CD4-positive, alpha-beta T cell (primary cell): ENCODE measurements around the gene RAD52. TPM values are rescaled to one million over a fixed set of nuclear protein-coding genes. Genes with fewer than 3 reads are reported as not detected.

Experiments used
- ATAC-seq: fragments of 200-7000 bp; cut with Tn5 transposase; one replicate; pipeline ENCODE4 v1.10.0; 2022; ENCODE audit warnings: mild to moderate bottlenecking; ENCODE audit not compliant: poor library complexity
- CTCF ChIA-PET: fragments of 350-600 bp; sonication (Branson Sonifier 250); formaldehyde crosslinking; loops from one replicate; lab custom pipeline; 2021; ENCODE audit warnings: antibody characterized with exemption, inconsistent platforms; lab: Charles Lee
- POLR2A ChIA-PET: fragments of 350-600 bp; sonication (Branson Sonifier 250); formaldehyde crosslinking; loops from one replicate; lab custom pipeline; 2021; ENCODE audit warnings: antibody characterized with exemption, inconsistent platforms; lab: Charles Lee
- DNase-seq, 14 experiments: peaks; one replicate each; pipeline ENCODE4 v3.0.0-alpha.2; 2013 to 2020; ENCODE audit warnings: mixed read lengths in 2 of 14
- H3K27ac ChIP-seq, 2 donors: one replicate each; pipeline versions ENCODE4 v1.5.1 to v1.7.0; 2013; ENCODE audit warnings: low read length in 2 of 2, low read depth in 1 of 2, mild to moderate bottlenecking in 1 of 2
- H3K27me3 ChIP-seq, 2 experiments: 1 replicate in 1 of 2; 2 replicates in 1 of 2; pipeline versions ENCODE4 v1.6.1 to v1.7.0; 2013; ENCODE audit warnings: low read length in 2 of 2, control low read depth in 1 of 2, mild to moderate bottlenecking in 1 of 2, moderate library complexity in 1 of 2; ENCODE audit not compliant: insufficient read depth in 2 of 2, control insufficient read depth in 1 of 2
- H3K36me3 ChIP-seq: one replicate; pipeline ENCODE4 v1.6.1; 2013; ENCODE audit warnings: low read length, control low read depth; ENCODE audit not compliant: insufficient read depth
- H3K4me1 ChIP-seq: one replicate; pipeline ENCODE4 v1.6.1; 2013; ENCODE audit warnings: low read length, control low read depth; ENCODE audit not compliant: insufficient read depth
- H3K4me3 ChIP-seq: one replicate; pipeline ENCODE4 v1.5.1; 2013; ENCODE audit warnings: mild to moderate bottlenecking, low read length, moderate library complexity
- H3K9me3 ChIP-seq, 2 experiments: 1 replicate in 1 of 2; 2 replicates in 1 of 2; pipeline versions ENCODE4 v1.6.1 to v1.7.0; 2013; ENCODE audit warnings: low read length in 2 of 2, mild to moderate bottlenecking in 2 of 2, control low read depth in 1 of 2, moderate library complexity in 1 of 2; ENCODE audit not compliant: control insufficient read depth in 1 of 2, insufficient read depth in 1 of 2
- H3K27ac Mint-ChIP-seq: one replicate; pipeline ENCODE4 v1.8.0; 2020; ENCODE audit warnings: mixed read lengths
- H3K27me3 Mint-ChIP-seq: one replicate; pipeline ENCODE4 v1.8.0; 2021; ENCODE audit warnings: mixed read lengths
- H3K36me3 Mint-ChIP-seq: one replicate; pipeline ENCODE4 v1.8.0; 2021; ENCODE audit warnings: low read depth, mixed read lengths
- H3K4me1 Mint-ChIP-seq: one replicate; pipeline ENCODE4 v1.8.0; 2021; ENCODE audit warnings: low read depth, mixed read lengths
- H3K4me3 Mint-ChIP-seq: one replicate; pipeline ENCODE4 v1.8.0; 2020; ENCODE audit warnings: mild to moderate bottlenecking, mixed read lengths
- H3K9me3 Mint-ChIP-seq: one replicate; pipeline ENCODE4 v1.8.0; 2020; ENCODE audit warnings: mixed read lengths
- intact Hi-C, 2 experiments: fragments of 100-400 bp; cut with DNase I in 1 of 2; cut with micrococcal nuclease in 1 of 2; formaldehyde crosslinking; loops; one replicate each; pipeline versions ENCODE4 v1.15.1 to v1.9.0; 2023 to 2025; cut with DNase I, micrococcal nuclease
- total RNA-seq, 174 experiments: library from RNA in 2 of 174; stranded (reverse) in 2 of 174; gene quantifications; one replicate each; pipeline ENCODE4 v1.2.3 and lab custom pipeline; 2021 to 2026
- TF ChIP-seq, protein P1 (sequence below): fragments of 200-600 bp; IDR thresholded peaks from one replicate; pipeline ENCODE4 v1.8.0; 2022; ENCODE audit warnings: antibody characterized with exemption, mild to moderate bottlenecking

The RAD52 gene
- total RNA-seq, 2 experiments from 2014 or later: 7.0 to 8.1 TPM

DNA sequence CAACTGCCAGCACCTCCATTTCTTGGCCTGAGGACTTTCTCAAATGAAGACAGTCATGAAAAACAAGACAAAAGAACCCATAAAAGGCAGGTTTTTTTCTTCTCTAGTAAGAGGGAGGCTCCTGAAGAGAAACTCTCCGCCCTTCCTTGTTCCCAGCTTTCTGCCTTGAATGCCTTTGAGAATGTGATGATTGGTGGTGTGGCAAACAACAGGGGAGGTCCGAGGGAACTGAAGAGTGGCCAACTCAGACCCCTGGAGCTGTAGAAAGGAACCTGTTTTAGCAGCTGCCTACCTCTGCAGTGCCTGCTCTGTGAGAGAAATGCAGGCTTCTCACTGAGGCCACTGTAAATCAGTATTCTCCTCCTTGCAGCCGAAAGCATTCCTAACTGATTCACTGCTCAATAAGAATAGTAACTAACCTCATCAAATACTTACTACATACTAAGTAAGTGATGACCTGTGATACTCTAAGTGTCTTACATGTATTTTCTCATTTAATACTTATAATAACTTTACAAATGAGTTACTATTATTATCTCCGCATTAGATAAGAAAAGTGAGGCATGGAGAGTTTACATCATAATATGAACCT is 24.9 kb upstream of the RAD52 start:
- no peaks in the 10 kb centered on the region for H3K9me3 ChIP-seq
- H3K27me3 ChIP-seq: no peaks in the 10 kb centered on the region
- Mint-ChIP-seq H3K4me3 (no peak overlapping the region), H3K9me3 (no peaks in the 10 kb centered on the region), H3K4me1 (no peaks in the 10 kb centered on the region), H3K27ac (no peak overlapping the region), H3K27me3 (no peaks in the 10 kb centered on the region), H3K36me3 (no peaks in the 10 kb centered on the region)
- H3K4me3 ChIP-seq: no peak overlapping the region
- no peaks in the 10 kb centered on the region for H3K36me3 ChIP-seq
- CTCF ChIA-PET: no interaction called here
- H3K27ac ChIP-seq: no peak overlapping the region
- DNase-seq (no peak), ATAC-seq (no peak)
- no peaks in the 10 kb centered on the region for H3K4me1 ChIP-seq
- POLR2A ChIA-PET: no interaction called here
- intact Hi-C loops: no loop called here
- TF ChIP-seq, protein P1, sequence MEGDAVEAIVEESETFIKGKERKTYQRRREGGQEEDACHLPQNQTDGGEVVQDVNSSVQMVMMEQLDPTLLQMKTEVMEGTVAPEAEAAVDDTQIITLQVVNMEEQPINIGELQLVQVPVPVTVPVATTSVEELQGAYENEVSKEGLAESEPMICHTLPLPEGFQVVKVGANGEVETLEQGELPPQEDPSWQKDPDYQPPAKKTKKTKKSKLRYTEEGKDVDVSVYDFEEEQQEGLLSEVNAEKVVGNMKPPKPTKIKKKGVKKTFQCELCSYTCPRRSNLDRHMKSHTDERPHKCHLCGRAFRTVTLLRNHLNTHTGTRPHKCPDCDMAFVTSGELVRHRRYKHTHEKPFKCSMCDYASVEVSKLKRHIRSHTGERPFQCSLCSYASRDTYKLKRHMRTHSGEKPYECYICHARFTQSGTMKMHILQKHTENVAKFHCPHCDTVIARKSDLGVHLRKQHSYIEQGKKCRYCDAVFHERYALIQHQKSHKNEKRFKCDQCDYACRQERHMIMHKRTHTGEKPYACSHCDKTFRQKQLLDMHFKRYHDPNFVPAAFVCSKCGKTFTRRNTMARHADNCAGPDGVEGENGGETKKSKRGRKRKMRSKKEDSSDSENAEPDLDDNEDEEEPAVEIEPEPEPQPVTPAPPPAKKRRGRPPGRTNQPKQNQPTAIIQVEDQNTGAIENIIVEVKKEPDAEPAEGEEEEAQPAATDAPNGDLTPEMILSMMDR: no peak

DNA sequence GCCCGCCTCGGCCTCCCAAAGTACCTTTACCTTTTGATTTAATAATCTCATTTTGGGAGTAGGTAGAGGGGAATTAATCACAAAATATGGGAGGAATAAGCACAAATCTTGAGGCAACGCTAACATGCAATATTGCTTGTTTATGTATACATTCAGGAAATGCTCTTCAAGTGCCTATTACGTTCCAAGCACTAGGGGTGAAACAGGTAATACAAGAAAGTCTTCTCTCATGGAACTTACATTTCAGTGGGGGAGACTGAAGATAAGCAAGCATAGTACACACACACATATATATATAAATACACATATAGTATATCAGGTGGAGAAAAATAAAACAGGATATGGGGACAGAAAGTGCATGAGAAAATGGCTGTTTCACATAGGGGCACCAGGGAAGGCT is 22.5 kb upstream of the RAD52 start:
- ChIA-PET CTCF (no interaction called here), POLR2A (no interaction called here)
- no peak for DNase-seq
- Histone ChIP-seq H3K9me3 (no peaks in the 10 kb centered on the region), H3K27ac (no peak overlapping the region), H3K4me3 (no peak overlapping the region), H3K36me3 (no peaks in the 10 kb centered on the region), H3K4me1 (no peaks in the 10 kb centered on the region), H3K27me3 (no peaks in the 10 kb centered on the region)
- Mint-ChIP-seq H3K36me3 (no peaks in the 10 kb centered on the region), H3K4me3 (no peak overlapping the region), H3K4me1 (no peaks in the 10 kb centered on the region), H3K9me3 (no peaks in the 10 kb centered on the region), H3K27ac (no peak overlapping the region), H3K27me3 (no peaks in the 10 kb centered on the region)
- TF ChIP-seq, protein P1: no peak
- intact Hi-C loops: no loop called here
- no peak for ATAC-seq

DNA sequence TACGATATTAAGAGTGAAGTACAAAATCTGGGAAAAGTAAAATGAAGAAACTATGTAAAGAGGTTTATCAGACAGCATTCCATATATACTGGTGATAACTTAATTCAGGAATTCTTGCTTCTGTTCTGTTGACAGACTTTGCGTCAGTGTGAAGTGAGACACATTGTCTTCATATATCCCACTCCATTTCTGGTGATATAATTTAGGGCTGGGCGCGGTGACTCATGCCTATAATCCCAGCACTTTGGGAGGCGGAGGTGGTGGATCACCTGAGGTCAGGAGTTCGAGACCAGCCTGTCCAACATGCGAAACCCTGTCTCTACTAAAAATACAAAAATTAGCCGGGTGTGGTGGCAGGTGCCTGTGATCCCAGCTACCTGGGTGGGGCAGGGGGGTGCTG is 20.3 kb upstream of the RAD52 start:
- intact Hi-C loops: no loop called here
- H3K27ac Mint-ChIP-seq: no peak overlapping the region
- ChIA-PET POLR2A (no interaction called here), CTCF (no interaction called here)
- no peaks in the 10 kb centered on the region for H3K27me3 ChIP-seq
- no peaks in the 10 kb centered on the region for H3K36me3 Mint-ChIP-seq
- H3K4me3 ChIP-seq: no peak overlapping the region
- no peaks in the 10 kb centered on the region for H3K9me3 ChIP-seq
- H3K9me3 Mint-ChIP-seq: no peaks in the 10 kb centered on the region
- H3K4me3 Mint-ChIP-seq: no peak overlapping the region
- no peaks in the 10 kb centered on the region for H3K4me1 ChIP-seq
- DNase-seq: no peak
- H3K27ac ChIP-seq: no peak overlapping the region
- H3K36me3 ChIP-seq: no peaks in the 10 kb centered on the region
- no peaks in the 10 kb centered on the region for H3K27me3 Mint-ChIP-seq
- H3K4me1 Mint-ChIP-seq: no peaks in the 10 kb centered on the region
- ATAC-seq: no peak
- TF ChIP-seq, protein P1: no peak
